GM12873 (cell line): Measurements from ENCODE around the gene EFCAB10.

Source experiments
- CTCF ChIP-seq: IDR thresholded peaks from 2 replicates; pipeline ENCODE4 v1.5.1; 2012; ENCODE audit warnings: low read depth, mild to moderate bottlenecking, moderate library complexity, low read length, control low read depth; ENCODE audit not compliant: insufficient read depth; ENCODE audit errors: missing control alignments

EFCAB10 gene

GRCh38 chr7:105610165-105610930, 29.1 kb upstream of the EFCAB10 start:
- no peak for TF ChIP-seq CTCF

GRCh38 chr7:105602325-105603305, 21.3 kb upstream of the EFCAB10 start:
- TF ChIP-seq CTCF: no peak

GRCh38 chr7:105600720-105601550, 19.6 kb upstream of the EFCAB10 start:
- no peak for TF ChIP-seq CTCF

GRCh38 chr7:105599551-105599950, 18.3 kb upstream of the EFCAB10 start:
- no peak for TF ChIP-seq CTCF

GRCh38 chr7:105596866-105597265, 15.6 kb upstream of the EFCAB10 start:
- TF ChIP-seq CTCF: no peak

GRCh38 chr7:105594034-105594433, 12.7 kb upstream of the EFCAB10 start:
- no peak for TF ChIP-seq CTCF
